CD1c-positive myeloid dendritic cell (primary cell): ENCODE measurements around the gene KIF1A.
"Not testable (repeated sequence)": the region's sequence is repeated elsewhere in the genome, so short reads cannot be mapped to it uniquely, and the experiment has no call there.

Experiments
- DNase-seq: peaks from one replicate; pipeline ENCODE4 v3.0.0-alpha.2; 2016; ENCODE audit errors: extremely low spot score

KIF1A gene

GRCh38 chr2:240848900-240849680, 29.1 kb upstream of the KIF1A start:
- no peak for DNase-seq

DNA sequence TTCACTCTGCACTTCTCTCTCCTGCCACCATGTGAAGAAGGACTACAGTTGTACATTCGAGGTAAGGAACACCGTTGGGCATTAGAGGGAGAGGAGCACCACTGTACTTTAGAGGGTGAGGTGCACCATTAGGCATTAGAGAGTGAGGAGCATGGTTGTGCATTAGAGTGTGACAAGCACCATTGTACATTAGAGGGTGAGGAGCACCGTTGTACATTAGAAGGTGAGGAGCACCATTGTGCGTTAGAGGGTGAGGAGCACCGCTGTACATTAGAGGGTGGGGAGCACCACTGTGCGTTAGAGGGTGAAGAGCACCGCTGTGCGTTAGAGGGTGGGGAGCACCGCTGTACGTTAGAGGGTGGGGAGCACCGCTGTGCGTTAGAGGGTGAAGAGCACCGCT, 27.8 kb upstream of the KIF1A start:
- DNase-seq: no peak

DNA sequence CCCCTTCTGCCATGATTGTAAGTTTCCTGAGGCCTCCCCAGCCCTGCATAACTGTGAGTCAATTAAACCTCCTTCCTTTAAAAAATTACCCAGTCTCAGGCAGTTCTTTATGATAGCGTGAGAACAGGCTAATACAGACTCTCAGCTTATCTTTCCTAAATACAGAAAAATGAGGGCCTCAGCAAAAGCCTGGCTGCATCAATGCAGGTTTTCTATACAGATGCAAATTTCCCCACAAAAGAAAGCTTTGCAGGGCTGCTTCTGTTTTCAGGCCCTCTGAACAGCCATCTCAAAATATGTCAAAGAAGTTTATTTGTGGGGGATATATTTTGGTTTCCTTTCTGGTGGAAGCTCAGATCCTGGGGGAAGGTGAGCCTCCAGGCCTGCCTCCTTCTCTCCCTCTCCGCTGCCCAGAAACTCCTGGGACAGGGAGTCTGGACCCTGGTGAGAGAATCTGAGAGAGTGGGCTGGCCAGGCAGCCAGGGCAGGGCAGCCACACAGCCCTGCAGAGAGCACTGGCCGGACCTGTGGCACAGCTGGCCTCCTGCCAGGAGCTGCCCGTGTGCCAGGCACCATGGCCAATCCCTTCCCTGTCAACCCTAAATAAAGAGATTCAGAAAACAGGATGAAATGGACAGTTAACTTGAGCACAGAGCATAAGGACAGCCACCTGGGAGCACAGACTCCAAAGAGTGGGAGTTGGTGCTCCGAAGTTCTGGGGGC, 27.0 kb upstream of the KIF1A start:
- no peak for DNase-seq

DNA sequence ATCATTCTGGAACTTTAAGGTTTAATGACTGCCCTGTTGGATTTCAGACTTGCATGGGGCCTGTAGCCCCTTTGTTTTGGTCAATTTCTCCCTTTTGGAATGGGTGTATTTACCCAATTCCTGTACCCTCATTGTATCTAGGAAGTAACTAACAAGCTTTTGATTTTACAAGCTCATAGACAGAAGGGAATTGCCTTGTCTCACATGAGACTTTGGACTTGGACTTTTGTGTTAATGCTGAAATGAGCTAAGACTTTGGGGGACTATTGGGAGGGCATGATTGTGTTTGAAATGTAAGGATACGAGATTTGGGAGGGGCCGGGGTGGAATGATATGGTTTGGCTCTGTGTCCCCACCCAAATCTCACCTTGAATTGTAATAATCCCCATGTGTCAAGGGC, 26.3 kb upstream of the KIF1A start:
- not testable (repeated sequence) for DNase-seq

- peak; percentile 28 for DNase-seq
These were observed 20.5 kb upstream of the KIF1A start for GRCh38 chr2:240840435-240841060.

DNA sequence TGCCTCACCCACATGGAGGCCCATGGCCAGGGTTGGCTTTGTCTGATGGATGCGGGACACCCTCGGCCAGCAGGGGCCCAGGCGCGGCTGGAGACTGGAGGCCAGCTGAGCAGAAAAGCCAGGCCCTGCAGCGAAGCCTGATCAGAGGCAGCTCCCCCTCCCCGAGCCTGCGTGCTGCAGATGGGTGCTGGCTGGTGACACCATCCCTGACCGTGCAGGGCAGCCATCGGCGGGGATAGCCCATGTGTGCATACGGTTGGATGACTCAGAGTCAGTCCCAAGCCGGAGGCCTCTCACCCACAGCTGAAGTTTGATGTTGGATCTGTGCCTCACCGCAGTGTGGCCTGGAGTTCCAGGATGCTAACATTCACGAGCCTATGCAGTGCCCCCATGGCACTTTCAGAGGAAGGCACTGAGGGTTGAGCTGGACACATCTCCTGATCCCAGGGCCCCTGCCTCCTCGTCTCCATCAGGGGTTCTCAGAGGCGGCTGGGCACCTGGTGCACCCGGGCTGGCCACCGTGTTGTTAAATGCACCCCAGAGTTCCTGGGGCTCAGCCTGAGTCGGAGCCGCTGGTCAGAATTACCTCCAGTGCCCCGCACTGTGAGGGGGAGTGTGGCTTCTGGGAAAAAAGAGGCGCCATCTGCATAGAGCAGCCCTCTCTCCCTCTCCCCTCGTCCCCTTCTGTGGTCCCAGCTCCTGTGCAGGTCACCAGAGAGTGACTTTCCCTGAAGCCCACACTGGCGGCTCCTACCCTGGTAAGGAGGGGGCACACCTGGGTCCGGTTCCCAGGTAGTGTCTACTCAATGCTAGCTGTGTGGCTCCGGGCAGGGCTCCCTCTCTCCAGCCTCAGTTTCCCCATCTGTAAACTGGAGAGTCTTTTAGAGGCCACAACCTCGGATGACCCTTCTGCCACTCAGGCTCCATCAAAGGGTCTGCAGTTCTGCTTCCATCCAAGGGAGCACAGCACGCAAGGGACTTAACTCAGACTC, 19.4 kb upstream of the KIF1A start:
- DNase-seq: no peak

- no peak for DNase-seq
These were observed 17.6 kb upstream of the KIF1A start for GRCh38 chr2:240837621-240838020.

DNA sequence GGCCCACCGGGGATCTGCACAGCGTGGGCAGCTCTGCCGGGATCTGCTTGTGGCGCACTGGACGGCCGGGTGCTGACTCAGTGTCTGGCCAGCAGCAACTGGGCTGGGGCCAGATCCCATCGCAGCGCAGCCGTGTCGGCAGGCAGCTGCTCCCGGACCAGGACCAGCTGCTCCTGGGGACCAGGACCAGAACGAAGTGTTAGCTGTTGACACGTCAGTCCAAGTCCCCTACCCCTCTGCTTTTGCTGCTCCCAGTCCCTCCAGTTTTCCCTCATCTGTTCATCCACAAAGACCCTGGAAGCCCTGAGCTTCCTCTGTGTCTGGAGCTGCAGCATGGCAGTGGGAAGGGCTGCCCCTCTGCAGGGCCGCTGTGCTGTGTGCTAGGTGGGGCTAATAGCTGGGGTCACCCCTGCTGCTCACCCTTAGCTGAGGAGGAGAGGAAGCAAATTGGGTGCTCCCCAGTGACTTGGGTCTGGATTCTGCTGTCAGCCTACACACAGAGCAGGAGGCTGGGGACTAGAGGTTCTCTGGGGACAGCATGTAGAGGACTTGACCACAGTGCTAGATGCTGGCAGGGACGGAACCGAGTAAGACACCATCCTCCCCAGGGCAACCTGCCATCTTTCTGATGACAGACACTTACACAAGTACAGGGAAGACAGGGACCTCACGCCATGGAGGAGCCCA, 16.9 kb upstream of the KIF1A start:
- DNase-seq: no peak

DNA sequence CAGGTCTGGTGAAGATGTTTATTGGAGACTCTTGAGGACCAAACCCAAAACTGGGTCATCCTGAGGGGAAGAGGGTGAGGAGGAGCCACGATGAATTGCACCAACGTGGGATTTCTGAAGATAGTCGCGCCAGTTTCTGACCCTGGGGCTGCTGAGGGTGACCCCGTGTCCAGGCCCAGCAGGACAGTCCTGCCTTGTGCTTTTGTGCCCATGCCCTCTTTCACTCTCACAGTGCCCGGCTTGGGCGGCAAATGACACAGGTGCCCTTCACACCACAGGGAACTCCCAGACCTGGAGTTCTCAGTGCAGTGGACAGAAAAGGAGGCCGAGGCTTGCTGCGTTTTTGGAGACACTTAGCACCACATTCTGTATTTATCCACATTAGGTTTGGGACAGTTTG, 15.5 kb upstream of the KIF1A start:
- DNase-seq: no peak

GRCh38 chr2:240834377-240834975, 14.5 kb upstream of the KIF1A start:
- DNase-seq: no peak

DNA sequence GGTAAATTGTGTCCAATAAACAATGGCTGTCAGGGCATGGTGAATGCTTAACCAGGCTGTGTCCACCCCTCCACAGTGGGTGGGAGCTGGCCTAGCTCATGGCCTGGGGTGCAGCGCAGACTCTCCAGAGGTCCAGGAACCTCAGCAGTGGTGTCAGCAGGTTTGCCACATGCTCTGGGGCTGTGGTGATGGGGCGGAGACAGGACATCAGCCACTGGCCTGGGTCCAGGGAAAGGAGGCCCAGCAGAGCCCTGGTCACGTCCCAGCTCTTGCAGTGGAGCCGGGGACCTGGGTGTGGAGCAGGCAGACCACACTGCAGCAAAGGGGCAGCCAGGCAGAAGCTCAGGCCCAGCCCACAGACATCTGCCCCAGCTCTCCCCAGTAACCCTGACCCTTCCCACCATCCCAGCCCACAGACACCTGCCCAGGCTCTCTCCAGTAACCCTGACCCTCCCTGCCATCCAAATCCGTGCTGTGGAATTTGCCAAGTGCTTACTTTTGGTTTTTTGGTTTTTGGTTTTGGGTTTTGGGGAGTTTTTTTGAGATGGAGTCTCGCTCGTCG, 13.8 kb upstream of the KIF1A start:
- no peak for DNase-seq

DNA sequence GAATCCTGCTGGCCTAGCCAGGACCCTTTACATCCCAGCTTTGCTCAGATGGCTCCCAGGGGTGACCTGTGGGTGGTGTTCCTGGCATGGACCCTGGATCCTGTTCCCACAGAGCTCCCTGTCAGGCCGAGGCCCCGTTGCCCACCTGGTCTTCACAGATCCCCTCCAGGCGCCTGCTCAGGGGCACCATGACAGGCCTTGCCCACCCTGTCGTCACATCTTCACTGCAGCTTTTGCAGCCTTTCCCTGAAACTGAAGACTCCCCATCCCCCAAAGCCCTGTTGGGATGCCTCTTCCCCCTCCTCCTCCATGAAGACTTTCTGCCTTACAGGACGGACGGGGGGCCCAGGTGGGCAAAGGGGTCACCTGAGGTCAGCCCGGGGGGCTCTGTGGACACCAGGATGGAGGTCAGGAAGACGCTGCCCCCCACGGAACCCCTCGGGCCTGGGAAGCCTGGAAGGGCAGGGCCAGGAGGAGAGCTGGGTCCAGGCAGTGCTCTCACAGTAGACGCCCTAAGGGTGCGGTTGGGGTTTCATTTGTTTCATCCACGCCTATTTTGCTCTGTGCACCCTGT, 13.0 kb upstream of the KIF1A start:
- no peak for DNase-seq

- DNase-seq: peak; percentile 96
These were observed 12.2 kb upstream of the KIF1A start for GRCh38 chr2:240832205-240832727.

DNA sequence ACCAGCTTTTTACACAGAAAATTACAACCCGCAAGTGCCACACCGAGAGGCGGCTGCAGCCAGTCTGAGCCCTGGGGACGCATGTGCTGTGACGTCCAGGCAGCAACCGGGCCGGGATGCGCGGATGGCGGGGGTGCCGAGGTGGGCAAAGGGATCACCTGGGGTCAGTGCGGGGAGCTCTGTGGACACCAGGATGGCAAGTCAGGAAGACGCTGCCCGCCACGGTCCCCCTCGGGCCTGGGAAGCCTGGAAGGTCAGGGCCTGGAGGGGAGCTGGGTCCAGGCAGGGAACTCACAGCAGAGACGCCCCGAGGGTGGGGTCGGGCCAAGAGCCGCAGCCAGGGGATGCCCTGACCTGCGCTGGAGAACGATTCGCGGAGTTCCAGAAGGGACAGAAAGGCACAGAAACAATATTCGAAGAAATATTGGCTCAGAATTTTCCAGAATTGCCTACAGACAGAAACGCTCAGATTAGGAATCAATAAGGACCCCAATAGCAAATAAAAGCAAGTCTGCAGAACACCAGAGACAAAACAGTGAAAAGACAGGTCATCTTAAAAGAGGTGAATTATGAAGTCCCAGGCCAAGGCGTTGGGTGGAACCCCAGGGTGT, 11.7 kb upstream of the KIF1A start:
- DNase-seq: no peak

- no peak for DNase-seq
These were observed 5.5 kb upstream of the KIF1A start for GRCh38 chr2:240825476-240825875.

DNA sequence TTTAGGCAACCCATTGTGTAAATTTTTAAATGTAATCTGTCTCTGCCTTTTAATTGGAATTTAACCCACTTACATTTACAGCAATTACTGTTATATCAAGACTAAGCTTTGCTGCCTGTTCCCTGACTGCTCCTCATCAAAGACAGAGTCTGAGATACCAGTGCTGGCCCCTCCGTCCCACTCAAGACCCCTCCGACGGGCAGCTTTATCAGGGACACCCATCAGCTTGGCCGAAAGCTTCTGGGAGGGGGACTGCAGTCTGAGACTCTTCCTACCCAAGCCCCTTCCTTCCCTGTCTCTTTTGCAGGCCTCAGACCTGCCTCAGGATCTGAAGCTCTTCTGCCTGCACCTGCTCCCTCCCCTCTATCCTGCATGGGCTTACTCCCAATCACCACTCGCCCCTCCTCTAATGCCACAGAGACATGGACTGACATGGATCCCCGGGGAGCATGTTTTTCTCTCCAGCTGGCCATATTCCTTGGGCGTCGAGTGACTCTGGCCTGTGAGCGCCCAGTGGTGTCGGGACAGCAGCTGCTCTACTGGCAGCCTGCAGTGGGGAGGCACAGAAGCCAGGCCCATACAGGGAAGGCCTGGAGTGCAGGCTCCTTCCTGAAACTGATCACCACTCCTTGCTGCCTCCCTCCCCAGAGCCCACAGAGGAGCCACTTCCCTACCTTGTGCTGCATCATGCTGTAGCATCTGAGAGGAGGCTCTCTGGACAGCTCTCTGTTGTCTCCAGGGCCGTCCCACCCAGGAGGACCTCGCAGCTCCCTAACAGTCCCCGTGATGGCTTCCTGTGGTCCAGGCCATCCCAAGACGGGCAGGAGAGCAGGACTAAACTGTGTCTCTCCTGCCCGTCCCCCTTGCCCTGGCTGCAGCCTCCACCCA, 3.7 kb upstream of the KIF1A start:
- no peak for DNase-seq

DNA sequence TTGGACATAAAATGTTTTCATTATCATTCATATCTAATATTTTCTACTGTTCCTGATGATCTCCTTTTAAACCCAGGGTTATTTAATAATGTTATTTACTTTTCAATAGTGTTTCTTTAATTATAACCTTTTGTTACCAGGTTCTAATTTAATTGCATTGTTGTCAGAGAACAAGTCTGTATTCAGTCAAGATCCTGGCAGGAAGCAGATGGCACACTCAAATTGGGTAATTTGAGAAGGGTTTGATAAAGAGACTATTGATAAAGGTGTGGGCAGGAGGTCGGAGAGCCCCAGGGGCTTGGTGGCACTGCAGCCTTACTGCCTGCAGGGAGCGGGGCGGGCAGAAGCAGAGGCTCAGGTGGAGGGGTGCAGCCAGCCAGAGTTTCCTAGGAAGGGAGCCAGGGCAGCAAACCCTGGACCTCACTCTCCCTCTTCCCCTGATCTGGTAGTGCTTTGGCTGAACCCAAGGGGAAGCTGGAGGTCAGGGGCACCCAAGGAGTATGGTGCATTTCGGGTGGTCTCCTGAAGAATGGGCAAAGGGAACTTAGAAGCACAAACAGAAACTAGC, 2.3 kb upstream of the KIF1A start:
- DNase-seq: no peak

DNA sequence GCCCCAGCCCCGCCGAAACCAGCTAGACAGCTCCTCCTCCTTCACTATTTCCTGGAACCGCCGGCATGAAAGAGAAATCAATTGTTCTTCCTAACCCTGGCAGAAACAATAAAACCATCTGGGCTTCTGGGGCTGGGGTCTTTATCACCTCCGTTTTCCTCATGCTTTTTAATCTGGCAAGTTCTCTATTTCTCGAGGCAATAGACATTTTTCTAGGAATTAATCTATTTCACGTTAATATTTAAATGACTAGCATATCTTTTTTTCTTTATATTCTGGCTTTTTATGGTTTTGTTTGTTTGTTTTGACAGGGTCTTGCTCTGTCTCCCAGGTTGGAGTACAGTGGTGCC, 1.4 kb upstream of the KIF1A start:
- DNase-seq: no peak
